GM12873 (cell line): Measurements from ENCODE around the gene HENMT1.

Source experiments
- CTCF ChIP-seq: IDR thresholded peaks from 2 replicates; pipeline ENCODE4 v1.5.1; 2012; ENCODE audit warnings: low read depth, mild to moderate bottlenecking, moderate library complexity, low read length, control low read depth; ENCODE audit not compliant: insufficient read depth; ENCODE audit errors: missing control alignments

Gene HENMT1

DNA sequence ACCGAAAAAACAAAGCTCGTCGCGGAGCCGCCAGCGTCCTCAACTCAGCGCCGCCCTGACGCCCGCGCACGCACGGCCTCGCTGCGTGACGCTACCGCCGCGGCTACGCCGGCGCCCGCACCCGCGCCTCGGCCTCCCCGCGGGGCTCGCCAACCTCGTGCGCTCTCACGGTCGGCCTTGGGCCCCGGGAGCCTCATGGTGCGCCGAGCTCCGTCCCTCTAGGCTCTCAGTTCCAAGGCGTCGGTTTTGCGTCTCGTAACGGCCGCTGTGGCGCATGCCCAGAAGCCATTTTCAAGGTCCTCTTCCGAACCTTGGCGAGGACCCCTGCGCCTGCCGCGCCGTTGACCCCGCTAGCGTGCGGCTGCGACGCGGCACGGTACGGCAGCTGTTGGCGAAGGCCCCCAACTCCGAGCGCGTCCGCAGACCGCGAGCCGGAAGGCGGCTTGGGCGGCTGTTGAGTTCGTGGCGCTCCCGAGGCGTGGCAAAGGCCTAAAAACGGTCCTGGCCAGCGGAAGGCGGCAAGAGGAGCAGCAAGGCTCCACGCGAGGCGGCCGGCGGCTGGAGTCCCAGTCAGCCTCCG is at the start of gene HENMT1:
Gene HENMT1 (minus strand): TSS at position 64 of the 580 bp plus-strand sequence. CDS start 1,209 bp downstream, outside the sequence.
- no peak for TF ChIP-seq CTCF

DNA sequence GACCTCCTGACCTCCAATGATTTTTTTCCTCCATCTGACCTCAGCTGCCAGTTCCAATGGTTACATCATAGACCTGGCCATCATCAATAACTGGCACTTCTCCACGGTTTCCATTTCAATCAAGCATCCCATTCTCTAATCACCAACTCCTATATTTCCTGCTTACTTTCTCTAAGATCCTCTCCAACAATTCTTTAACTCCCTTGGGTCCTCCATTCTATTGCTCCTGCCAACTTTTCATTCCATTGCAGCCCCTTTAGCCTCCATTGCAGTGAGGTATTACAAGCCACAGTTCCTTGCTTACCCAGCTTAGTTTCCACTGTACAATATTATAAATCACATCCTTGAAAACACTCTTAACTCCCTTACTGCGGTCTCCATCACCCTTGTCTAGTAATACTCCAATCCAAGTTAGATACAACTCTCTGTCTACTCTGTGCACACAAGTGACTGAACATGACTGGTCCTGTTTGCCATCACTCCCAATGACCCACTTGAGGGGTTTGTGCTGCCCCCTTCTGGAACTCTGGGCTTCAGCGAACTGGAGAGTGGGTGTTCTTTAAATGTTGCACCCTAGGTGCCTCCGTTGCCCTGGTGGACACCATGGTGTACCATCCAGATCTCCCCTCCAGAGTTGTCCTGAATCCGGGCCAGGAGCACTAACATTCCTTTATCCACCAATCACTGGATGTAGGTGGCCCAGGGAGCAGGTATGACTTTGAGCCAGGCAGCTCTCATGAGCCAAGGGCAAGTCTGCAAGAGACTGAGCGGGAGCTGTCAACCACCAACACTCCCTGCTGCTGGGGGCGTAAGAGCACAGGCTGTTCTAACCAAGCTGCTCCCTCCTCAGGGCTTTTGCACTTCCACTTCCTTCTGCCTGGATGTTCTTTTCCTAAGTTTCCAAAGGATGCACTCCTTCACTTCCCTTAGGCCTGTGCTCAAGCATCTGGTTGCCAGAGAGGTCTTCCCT is 48.1 kb upstream of the HENMT1 start:
- peak; percentile 63 for TF ChIP-seq CTCF

DNA sequence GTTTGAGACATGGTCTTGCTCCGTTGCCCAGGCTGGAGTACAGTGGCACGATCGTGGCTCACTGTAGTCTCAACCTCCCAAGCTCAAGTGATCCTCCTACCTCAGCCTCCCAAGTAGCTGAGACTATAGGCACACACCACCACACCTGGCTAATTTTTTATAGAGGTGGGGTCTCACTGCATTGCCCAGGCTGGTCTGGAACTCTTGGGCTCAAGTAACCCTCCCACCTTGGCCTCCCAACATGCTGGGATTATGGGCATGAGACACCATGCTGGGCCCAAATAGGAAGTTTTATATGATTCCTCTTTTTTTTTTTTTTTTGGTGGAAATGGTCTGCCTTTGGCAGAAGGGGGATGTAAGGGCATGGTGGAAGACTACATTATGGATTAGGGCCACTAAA is 45.8 kb upstream of the HENMT1 start:
- no peak for TF ChIP-seq CTCF

- TF ChIP-seq CTCF = no peak
These were observed 43.6 kb upstream of the HENMT1 start for GRCh38 chr1:108704496-108704895.

- TF ChIP-seq CTCF = no peak
These were observed 43.0 kb upstream of the HENMT1 start for GRCh38 chr1:108703939-108704338.

- no peak for TF ChIP-seq CTCF
These were observed 40.4 kb upstream of the HENMT1 start for GRCh38 chr1:108701176-108701849.
